Measurements from ENCODE around the gene ETFRF1. TPM values are rescaled to one million over a fixed set of nuclear protein-coding genes. Genes with fewer than 3 reads are reported as not detected.

Gene ETFRF1
- total RNA-seq = 10 to 100 TPM; 13.8 to 43.7 (median 32.5) TPM

GRCh38 chr12:25195056-25195971 is at the start of gene ETFRF1, which contains the start of gene DNAI7:
ETFRF1 (plus strand) TSS chr12:25195237; CDS start chr12:25203957, 8,720 bp downstream.
DNAI7 (minus strand) TSS chr12:25195160; CDS start chr12:25195078, 82 bp downstream.
- peak; percentile 99 to 100 (median 99) for DNase-seq
- H3K4me3 ChIP-seq = peak within 1 kb of the TSS; percentile 73 to 94 (median 76)
- H3K27ac ChIP-seq = peak within 1 kb of the TSS; percentile 86 to 96 (median 93)
- TF ChIP-seq POLR2A (IDR thresholded peaks at IDR 0.05) (peak; percentile 29 to 88), CTCF (IDR thresholded peaks at IDR 0.05) (peak in 3 of 6 experiments; percentile 7 to 27 (median 21))
- no peaks in the 10 kb centered on the region for H3K27me3 ChIP-seq
- no peaks in the 10 kb centered on the region for H3K9me3 ChIP-seq
- peaks cover 0 to 11% (median 0%) of the 10 kb centered on the region in 4 donors for H3K4me1 ChIP-seq
- no peaks in the 10 kb centered on the region for H3K36me3 ChIP-seq

GRCh38 chr12:25146686-25147085 is 48.4 kb upstream of the ETFRF1 start:
- TF ChIP-seq POLR2A (IDR thresholded peaks at IDR 0.05) (no peak), CTCF (IDR thresholded peaks at IDR 0.05) (no peak)
- no peak overlapping the region for H3K27ac ChIP-seq
- H3K27me3 ChIP-seq = no peaks in the 10 kb centered on the region

GRCh38 chr12:25151476-25151875 is 43.6 kb upstream of the ETFRF1 start:
- Histone ChIP-seq H3K4me1 (no peaks in the 10 kb centered on the region), H3K27ac (peak overlapping the region in 1 of 4 donors; percentile 3), H3K36me3 (no peaks in the 10 kb centered on the region), H3K27me3 (no peaks in the 10 kb centered on the region), H3K9me3 (no peaks in the 10 kb centered on the region), H3K4me3 (no peak overlapping the region)
- TF ChIP-seq POLR2A (IDR thresholded peaks at IDR 0.05) (no peak), CTCF (IDR thresholded peaks at IDR 0.05) (no peak)
- DNase-seq = peak in 1 of 3 donors; percentile 55

More at GRCh38 chr12:25146686-25147085, 48.4 kb upstream of the ETFRF1 start:
- Histone ChIP-seq H3K36me3 (no peaks in the 10 kb centered on the region), H3K4me3 (no peak overlapping the region), H3K9me3 (no peaks in the 10 kb centered on the region), H3K4me1 (no peaks in the 10 kb centered on the region)
- no peak for DNase-seq

GRCh38 chr12:25152055-25152454 is 43.0 kb upstream of the ETFRF1 start:
- no peak for DNase-seq
- Histone ChIP-seq H3K36me3 (no peaks in the 10 kb centered on the region), H3K27ac (peak overlapping the region in 1 of 4 donors; percentile 3), H3K9me3 (no peaks in the 10 kb centered on the region), H3K4me1 (no peaks in the 10 kb centered on the region), H3K4me3 (no peak overlapping the region), H3K27me3 (no peaks in the 10 kb centered on the region)
- TF ChIP-seq POLR2A (IDR thresholded peaks at IDR 0.05) = no peak
- TF ChIP-seq CTCF (IDR thresholded peaks at IDR 0.05) = no peak

- no peak for DNase-seq
- no peaks in the 10 kb centered on the region for H3K36me3 ChIP-seq
- TF ChIP-seq POLR2A (IDR thresholded peaks at IDR 0.05) = no peak
- peak; percentile 49 to 75 (median 58) for TF ChIP-seq CTCF (IDR thresholded peaks at IDR 0.05)
- no peaks in the 10 kb centered on the region for H3K27me3 ChIP-seq
- no peaks in the 10 kb centered on the region for H3K4me1 ChIP-seq
- H3K27ac ChIP-seq = peak overlapping the region in 1 of 4 donors; percentile 43
- no peak overlapping the region for H3K4me3 ChIP-seq
- H3K9me3 ChIP-seq = no peaks in the 10 kb centered on the region
Measured at GRCh38 chr12:25155022-25155576, 39.9 kb upstream of the ETFRF1 start.
